ENCODE results near the gene FOXN3. TPM values are rescaled to one million over a fixed set of nuclear protein-coding genes. Genes with fewer than 3 reads are reported as not detected.
A peak's percentile ranks its signal among the peaks of the same experiment; 100 is the strongest.

Gene FOXN3
- total RNA-seq, 2 experiments from 2014 or later: 124 to 127 TPM

GRCh38 chr14:89325959-89326358 is 91.1 kb downstream of the FOXN3 start:
- CTCF ChIA-PET: no interaction called here
- H3K4me3 Mint-ChIP-seq: no peak overlapping the region
- peaks cover 26% of the 10 kb centered on the region for H3K4me1 ChIP-seq (ENCODE audit: insufficient read depth, low read length)
- no peaks in the 10 kb centered on the region for H3K9me3 Mint-ChIP-seq
- no peak overlapping the region for H3K4me3 ChIP-seq (ENCODE audit: low read length)
- POLR2A ChIA-PET: interaction anchor here (1.1 kb wide), 1 partner anchor 11 kb away, joined by 4 read pairs; no protein-coding TSS in a partner anchor
- H3K27ac Mint-ChIP-seq: no peak overlapping the region
- no peak for ATAC-seq (ENCODE audit: poor library complexity)
- H3K27ac ChIP-seq (ENCODE audit: low read depth in 1 of 2, low read length in 2 of 2): no peak overlapping the region
- peaks cover 46% of the 10 kb centered on the region for H3K36me3 Mint-ChIP-seq (ENCODE audit: low read depth)
- intact Hi-C loops (cut with DNase I, micrococcal nuclease): no loop called here
- H3K9me3 ChIP-seq (ENCODE audit: control insufficient read depth in 1 of 2, insufficient read depth in 1 of 2, low read length in 2 of 2): no peaks in the 10 kb centered on the region
- DNase-seq: no peak
- TF ChIP-seq CTCF (IDR thresholded peaks at IDR 0.05): no peak
- no peaks in the 10 kb centered on the region for H3K27me3 Mint-ChIP-seq
- H3K36me3 ChIP-seq (ENCODE audit: insufficient read depth, low read length): peaks cover 14% of the 10 kb centered on the region
- no peaks in the 10 kb centered on the region for H3K27me3 ChIP-seq (ENCODE audit: control insufficient read depth in 1 of 2, insufficient read depth in 2 of 2, low read length in 2 of 2)
- H3K4me1 Mint-ChIP-seq (ENCODE audit: low read depth): peaks cover 72% of the 10 kb centered on the region

- Mint-ChIP-seq H3K36me3 (ENCODE audit: low read depth) (peaks cover 51% of the 10 kb centered on the region), H3K4me1 (ENCODE audit: low read depth) (peaks cover 69% of the 10 kb centered on the region), H3K4me3 (no peak overlapping the region), H3K27me3 (no peaks in the 10 kb centered on the region), H3K9me3 (no peaks in the 10 kb centered on the region), H3K27ac (no peak overlapping the region)
- DNase-seq (no peak), ATAC-seq (ENCODE audit: poor library complexity) (no peak)
- Histone ChIP-seq H3K4me1 (ENCODE audit: insufficient read depth, low read length) (peaks cover 26% of the 10 kb centered on the region), H3K27me3 (ENCODE audit: control insufficient read depth in 1 of 2, insufficient read depth in 2 of 2, low read length in 2 of 2) (no peaks in the 10 kb centered on the region), H3K27ac (ENCODE audit: low read depth in 1 of 2, low read length in 2 of 2) (no peak overlapping the region), H3K4me3 (ENCODE audit: low read length) (no peak overlapping the region), H3K36me3 (ENCODE audit: insufficient read depth, low read length) (peaks cover 12% of the 10 kb centered on the region), H3K9me3 (ENCODE audit: control insufficient read depth in 1 of 2, insufficient read depth in 1 of 2, low read length in 2 of 2) (no peaks in the 10 kb centered on the region)
- intact Hi-C loops (cut with DNase I, micrococcal nuclease): no loop called here
- TF ChIP-seq CTCF (IDR thresholded peaks at IDR 0.05): no peak
- POLR2A ChIA-PET: interaction anchor here (1.1 kb wide), 1 partner anchor 11 kb away, joined by 4 read pairs; no protein-coding TSS in a partner anchor
- CTCF ChIA-PET: no interaction called here
These were observed 91.6 kb downstream of the FOXN3 start for GRCh38 chr14:89325299-89325883.

- no peaks in the 10 kb centered on the region for H3K27me3 ChIP-seq (ENCODE audit: control insufficient read depth in 1 of 2, insufficient read depth in 2 of 2, low read length in 2 of 2)
- Mint-ChIP-seq H3K4me1 (ENCODE audit: low read depth) (peaks cover 67% of the 10 kb centered on the region), H3K4me3 (peak overlapping the region; percentile 10), H3K9me3 (no peaks in the 10 kb centered on the region), H3K27me3 (no peaks in the 10 kb centered on the region), H3K36me3 (ENCODE audit: low read depth) (peaks cover 52% of the 10 kb centered on the region), H3K27ac (peak overlapping the region; percentile 55)
- no peak for TF ChIP-seq CTCF (IDR thresholded peaks at IDR 0.05)
- no peak overlapping the region for H3K27ac ChIP-seq (ENCODE audit: low read depth in 1 of 2, low read length in 2 of 2)
- no peak overlapping the region for H3K4me3 ChIP-seq (ENCODE audit: low read length)
- ATAC-seq (ENCODE audit: poor library complexity): no peak
- peaks cover 26% of the 10 kb centered on the region for H3K4me1 ChIP-seq (ENCODE audit: insufficient read depth, low read length)
- CTCF ChIA-PET: no interaction called here
- DNase-seq: peak in 1 of 14 experiments; percentile 8
- no peaks in the 10 kb centered on the region for H3K9me3 ChIP-seq (ENCODE audit: control insufficient read depth in 1 of 2, insufficient read depth in 1 of 2, low read length in 2 of 2)
- H3K36me3 ChIP-seq (ENCODE audit: insufficient read depth, low read length): peaks cover 8% of the 10 kb centered on the region
- POLR2A ChIA-PET: interaction anchor here (1.2 kb wide), 1 partner anchor 21 kb away, joined by 3 read pairs; no protein-coding TSS in a partner anchor
- intact Hi-C loops (cut with DNase I, micrococcal nuclease): no loop called here
These were observed 92.3 kb downstream of the FOXN3 start for GRCh38 chr14:89324501-89325298.
